Esophagus squamous epithelium (tissue), 4 donors: ENCODE measurements around the gene ATP1B3.

Experiments used
- CTCF ChIP-seq, 6 experiments: fragments of 450-650 bp in 4 of 6; fragments of 200-600 bp in 2 of 6; sonication (generic) in 2 of 6; IDR thresholded peaks; one replicate each; pipeline ENCODE4 v1.5.1; 2016 to 2019; ENCODE audit warnings: antibody characterized with exemption in 6 of 6, mild to moderate bottlenecking in 4 of 6, moderate library complexity in 4 of 6
- POLR2A ChIP-seq, 4 donors: fragments of 450-650 bp; IDR thresholded peaks; one replicate each; pipeline ENCODE4 v1.6.1; 2017; ENCODE audit warnings: antibody characterized with exemption in 4 of 4, mild to moderate bottlenecking in 4 of 4, moderate library complexity in 3 of 4

GRCh38 chr3:141863491-141863890 lies 13.0 kb upstream of the ATP1B3 start:
- TF ChIP-seq POLR2A (IDR thresholded peaks at IDR 0.05) (no peak), CTCF (IDR thresholded peaks at IDR 0.05) (no peak)
